Thoracic aorta (tissue), 2 donors: ENCODE data around the gene MVK. TPM values are rescaled to one million over a fixed set of nuclear protein-coding genes. Genes with fewer than 3 reads are reported as not detected.

ENCODE experiments used
- ATAC-seq: fragments of 150-250 bp; one replicate; pipeline ENCODE4 v1.8.0; 2017; ENCODE audit warnings: low read depth; ENCODE audit not compliant: insufficient number of reproducible peaks, low FRiP score
- DNase-seq: peaks from one replicate; pipeline ENCODE4 v3.0.0-alpha.2; 2020; ENCODE audit warnings: low spot score
- H3K27ac ChIP-seq, 2 donors: fragments of 200-600 bp; sonication (generic); 1 replicate in 1 of 2; 2 replicates in 1 of 2; pipeline ENCODE4 v1.5.1; 2016; ENCODE audit warnings: mild to moderate bottlenecking in 2 of 2, moderate library complexity in 2 of 2
- H3K27me3 ChIP-seq: fragments of 200-600 bp; sonication (generic); replicated peaks from 2 replicates; pipeline ENCODE4 v1.6.0; 2016; ENCODE audit warnings: mild to moderate bottlenecking; ENCODE audit not compliant: insufficient read depth
- H3K36me3 ChIP-seq: fragments of 200-600 bp; sonication (generic); one replicate; pipeline ENCODE4 v1.5.1; 2016
- H3K4me1 ChIP-seq, 2 donors: fragments of 200-600 bp; sonication (generic); 1 replicate in 1 of 2; 2 replicates in 1 of 2; pipeline versions ENCODE4 v1.5.1 to v1.6.0; 2016; ENCODE audit warnings: low read depth in 2 of 2, mild to moderate bottlenecking in 1 of 2; ENCODE audit not compliant: control insufficient read depth in 1 of 2
- H3K4me3 ChIP-seq: fragments of 200-600 bp; sonication (generic); 2 replicates; pipeline ENCODE4 v1.5.1; 2016; ENCODE audit warnings: mild to moderate bottlenecking
- H3K9me3 ChIP-seq: fragments of 200-600 bp; sonication (generic); 2 replicates; pipeline ENCODE4 v1.5.1; 2016
- CTCF ChIP-seq: fragments of 200-600 bp; sonication (generic); IDR thresholded peaks from one replicate; pipeline ENCODE4 v1.5.1; 2019; ENCODE audit warnings: antibody characterized with exemption
- total RNA-seq, 2 donors: library from RNA; depleted of rRNA; stranded (reverse); fragments of >200 nt; gene quantifications; one replicate each; pipeline versions ENCODE4 v1.1.0 to v1.2.3, GENCODE V29; 2016

The MVK gene
- total RNA-seq, 2 donors from 2014 or later: 4.7 to 19.0 TPM

GRCh38 chr12:109572506-109572845, 1.1 kb upstream of the MVK start:
- H3K4me1 ChIP-seq: peaks cover 5 to 22% of the 10 kb centered on the region in 2 donors
- H3K27ac ChIP-seq: peak overlapping the region; percentile 55 to 70
- TF ChIP-seq CTCF: no peak
- H3K9me3 ChIP-seq: no peaks in the 10 kb centered on the region
- DNase-seq (no peak), ATAC-seq (no peak)
- peaks cover 13% of the 10 kb centered on the region for H3K36me3 ChIP-seq
- no peaks in the 10 kb centered on the region for H3K27me3 ChIP-seq
- peak overlapping the region; percentile 90 for H3K4me3 ChIP-seq

- DNase-seq (no peak), ATAC-seq (peak; percentile 14)
- Histone ChIP-seq H3K4me3 (peak overlapping the region; percentile 90), H3K4me1 (peaks cover 5 to 22% of the 10 kb centered on the region in 2 donors), H3K36me3 (peaks cover 13% of the 10 kb centered on the region), H3K27ac (no peak overlapping the region), H3K27me3 (no peaks in the 10 kb centered on the region), H3K9me3 (no peaks in the 10 kb centered on the region)
- no peak for TF ChIP-seq CTCF
Measured at GRCh38 chr12:109573914-109574244, 285 bp downstream of the MVK start.

GRCh38 chr12:109575683-109576082, 2.1 kb downstream of the MVK start:
- TF ChIP-seq CTCF: no peak
- no peak for ATAC-seq
- Histone ChIP-seq H3K9me3 (no peaks in the 10 kb centered on the region), H3K27ac (no peak overlapping the region), H3K27me3 (no peaks in the 10 kb centered on the region), H3K36me3 (peaks cover 30% of the 10 kb centered on the region), H3K4me3 (no peak overlapping the region), H3K4me1 (peaks cover 5 to 22% of the 10 kb centered on the region in 2 donors)
- DNase-seq: no peak

- no peak for DNase-seq
- no peak for ATAC-seq
- peaks cover 5 to 22% of the 10 kb centered on the region in 2 donors for H3K4me1 ChIP-seq
Measured at GRCh38 chr12:109577311-109577710, 3.7 kb downstream of the MVK start.

GRCh38 chr12:109578330-109578927, 4.8 kb downstream of the MVK start:
- Histone ChIP-seq H3K27ac (no peak overlapping the region), H3K4me1 (peaks cover 3 to 14% of the 10 kb centered on the region in 2 donors), H3K9me3 (no peaks in the 10 kb centered on the region), H3K36me3 (peaks cover 31% of the 10 kb centered on the region), H3K4me3 (no peak overlapping the region), H3K27me3 (no peaks in the 10 kb centered on the region)
- DNase-seq (no peak), ATAC-seq (no peak)
- no peak for TF ChIP-seq CTCF

More at GRCh38 chr12:109577311-109577710, 3.7 kb downstream of the MVK start:
- Histone ChIP-seq H3K9me3 (no peaks in the 10 kb centered on the region), H3K27ac (no peak overlapping the region), H3K4me3 (no peak overlapping the region), H3K27me3 (no peaks in the 10 kb centered on the region), H3K36me3 (peaks cover 31% of the 10 kb centered on the region)
- TF ChIP-seq CTCF: no peak
